Ovary (tissue), 3 donors: ENCODE data around the gene CTPS2.

Source experiments
- POLR2A ChIP-seq: fragments of 450-650 bp; IDR thresholded peaks from one replicate; pipeline ENCODE4 v1.6.1; 2017; ENCODE audit warnings: antibody characterized with exemption, mild to moderate bottlenecking, moderate library complexity
- TF ChIP-seq, protein P1 (sequence below), 3 donors: fragments of 450-650 bp in 2 of 3; fragments of 200-600 bp in 1 of 3; IDR thresholded peaks; one replicate each; pipeline versions ENCODE4 v1.5.1 to v1.8.0; 2016 to 2022; ENCODE audit warnings: antibody characterized with exemption in 3 of 3, mild to moderate bottlenecking in 1 of 3
- donor health status: DM: no; HTN: no; CAD: no.

DNA sequence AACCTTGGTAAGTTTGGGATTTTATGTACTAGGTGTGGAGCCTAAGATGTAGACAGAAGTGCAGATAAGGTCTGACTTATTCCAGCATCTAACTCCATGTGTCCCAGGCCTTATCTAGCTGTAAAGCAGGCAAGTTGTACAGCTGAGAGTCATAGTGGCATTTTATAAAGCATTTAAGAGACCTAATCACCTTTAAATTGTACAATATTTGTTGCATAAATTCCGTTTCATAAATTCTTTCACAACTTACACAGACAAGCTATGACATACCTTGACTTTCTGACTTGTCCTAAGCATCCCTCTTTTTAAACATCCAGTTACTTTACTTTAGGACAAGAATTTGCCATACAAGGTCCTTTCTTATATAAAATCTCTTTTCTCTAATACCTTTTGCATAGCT, 18.0 kb upstream of the CTPS2 start:
- TF ChIP-seq POLR2A: no peak
- TF ChIP-seq, protein P1, sequence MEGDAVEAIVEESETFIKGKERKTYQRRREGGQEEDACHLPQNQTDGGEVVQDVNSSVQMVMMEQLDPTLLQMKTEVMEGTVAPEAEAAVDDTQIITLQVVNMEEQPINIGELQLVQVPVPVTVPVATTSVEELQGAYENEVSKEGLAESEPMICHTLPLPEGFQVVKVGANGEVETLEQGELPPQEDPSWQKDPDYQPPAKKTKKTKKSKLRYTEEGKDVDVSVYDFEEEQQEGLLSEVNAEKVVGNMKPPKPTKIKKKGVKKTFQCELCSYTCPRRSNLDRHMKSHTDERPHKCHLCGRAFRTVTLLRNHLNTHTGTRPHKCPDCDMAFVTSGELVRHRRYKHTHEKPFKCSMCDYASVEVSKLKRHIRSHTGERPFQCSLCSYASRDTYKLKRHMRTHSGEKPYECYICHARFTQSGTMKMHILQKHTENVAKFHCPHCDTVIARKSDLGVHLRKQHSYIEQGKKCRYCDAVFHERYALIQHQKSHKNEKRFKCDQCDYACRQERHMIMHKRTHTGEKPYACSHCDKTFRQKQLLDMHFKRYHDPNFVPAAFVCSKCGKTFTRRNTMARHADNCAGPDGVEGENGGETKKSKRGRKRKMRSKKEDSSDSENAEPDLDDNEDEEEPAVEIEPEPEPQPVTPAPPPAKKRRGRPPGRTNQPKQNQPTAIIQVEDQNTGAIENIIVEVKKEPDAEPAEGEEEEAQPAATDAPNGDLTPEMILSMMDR (IDR thresholded peaks at IDR 0.05): no peak
